Caco-2 (cell line): ENCODE results near the gene THUMPD2. TPM values are rescaled to one million over a fixed set of nuclear protein-coding genes. Genes with fewer than 3 reads are reported as not detected.

Experiments used
- BruUV-seq: library from RNA; stranded (reverse); fragments of 400-500 nt; replicated peaks from 2 replicates; lab custom pipeline; 2021; lab: Mats Ljungman, UMichigan
- CTCF ChIA-PET: fragments of 300-600 bp; sonication (Branson Sonifier 250); formaldehyde crosslinking; loops from one replicate; lab custom pipeline; 2022; ENCODE audit warnings: antibody characterized with exemption; lab: Charles Lee
- POLR2A ChIA-PET: fragments of 300-600 bp; sonication (Branson Sonifier 250); formaldehyde crosslinking; loops from one replicate; lab custom pipeline; 2022; ENCODE audit warnings: antibody characterized with exemption; lab: Charles Lee
- DNase-seq, 2 experiments: peaks; one replicate each; pipeline versions ENCODE4 v3.0.0 to v3.0.0-alpha.2; 2020 to 2022
- H3K27me3 ChIP-seq: replicated peaks from 2 replicates; pipeline ENCODE4 v1.6.0; 2011; ENCODE audit warnings: low read length; ENCODE audit not compliant: control insufficient read depth, insufficient read depth
- H3K36me3 ChIP-seq: 2 replicates; pipeline ENCODE4 v1.5.1; 2011; ENCODE audit warnings: low read length; ENCODE audit not compliant: control insufficient read depth, insufficient read depth
- H3K4me1 ChIP-seq: fragments of 250-450 bp; sonication (Bioruptor Pico); 2 replicates; pipeline ENCODE4 v1.5.1; 2020; ENCODE audit warnings: mild to moderate bottlenecking
- H3K4me3 ChIP-seq: 2 replicates; pipeline ENCODE4 v1.5.1; 2011; ENCODE audit warnings: low read depth, mild to moderate bottlenecking, control low read depth, low read length
- H3K9me3 ChIP-seq: fragments of 250-450 bp; sonication (Bioruptor Pico); 2 replicates; pipeline ENCODE4 v1.5.1; 2020; ENCODE audit warnings: mild to moderate bottlenecking, moderate library complexity
- H3K27ac Mint-ChIP-seq: one replicate; pipeline ENCODE4 v1.8.0; 2022; ENCODE audit warnings: mixed read lengths; ENCODE audit not compliant: unreplicated experiment
- H3K27me3 Mint-ChIP-seq: one replicate; pipeline ENCODE4 v1.8.0; 2022; ENCODE audit warnings: mixed read lengths; ENCODE audit not compliant: insufficient read depth, unreplicated experiment
- H3K36me3 Mint-ChIP-seq: one replicate; pipeline ENCODE4 v1.8.0; 2022; ENCODE audit warnings: mild to moderate bottlenecking, mixed read lengths; ENCODE audit not compliant: insufficient read depth, unreplicated experiment
- H3K4me1 Mint-ChIP-seq: one replicate; pipeline ENCODE4 v1.8.0; 2022; ENCODE audit warnings: low read depth, mixed read lengths; ENCODE audit not compliant: unreplicated experiment
- H3K4me3 Mint-ChIP-seq: one replicate; pipeline ENCODE4 v1.8.0; 2022; ENCODE audit warnings: mild to moderate bottlenecking, moderate library complexity, mixed read lengths; ENCODE audit not compliant: unreplicated experiment
- H3K9me3 Mint-ChIP-seq: one replicate; pipeline ENCODE4 v1.8.0; 2022; ENCODE audit warnings: mixed read lengths; ENCODE audit not compliant: unreplicated experiment
- intact Hi-C: fragments of 100-400 bp; cut with micrococcal nuclease; formaldehyde crosslinking; loops from one replicate; pipeline ENCODE4 v1.10.0; 2022; ENCODE audit not compliant: unreplicated experiment
- total RNA-seq: library from RNA; stranded (reverse); gene quantifications from 2 replicates; pipeline ENCODE4 v1.2.3, GENCODE V29; 2022
- TF ChIP-seq, protein P1 (sequence below), 2 experiments: fragments of 200-600 bp in 1 of 2; IDR thresholded peaks; 1 replicate in 1 of 2; 2 replicates in 1 of 2; pipeline versions ENCODE4 v1.5.1 to v1.8.0; 2011 to 2022; ENCODE audit warnings: antibody characterized with exemption in 1 of 2, control low read depth in 1 of 2, inconsistent platforms in 1 of 2, low read depth in 1 of 2, low read length in 1 of 2, mild to moderate bottlenecking in 1 of 2, moderate library complexity in 1 of 2; ENCODE audit not compliant: insufficient read depth in 1 of 2, severe bottlenecking in 1 of 2, unreplicated experiment in 1 of 2

THUMPD2 gene
- total RNA-seq, 1 experiment from 2014 or later = 13.8 TPM

DNA sequence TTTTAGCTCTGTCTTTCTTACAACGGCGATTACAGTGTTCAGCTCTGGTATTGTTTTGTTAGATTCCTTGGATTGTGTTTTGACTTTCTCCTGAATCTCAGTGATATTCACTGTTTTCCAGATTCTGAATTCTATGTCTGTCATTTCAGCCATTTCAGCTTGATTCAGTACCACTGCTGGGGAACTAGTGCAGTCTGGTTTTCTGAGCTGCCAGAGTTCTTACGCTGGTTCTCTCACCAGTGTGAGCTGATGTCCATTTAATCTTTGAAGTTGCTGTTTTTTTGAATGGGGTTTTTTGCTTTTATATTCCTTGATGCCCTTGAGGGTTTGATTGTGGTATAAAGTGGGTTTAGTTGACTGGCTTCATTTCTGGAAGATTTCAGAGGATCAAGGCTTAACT lies 37.4 kb upstream of the THUMPD2 start:
- H3K4me1 ChIP-seq = no peaks in the 10 kb centered on the region
- TF ChIP-seq, protein P1, sequence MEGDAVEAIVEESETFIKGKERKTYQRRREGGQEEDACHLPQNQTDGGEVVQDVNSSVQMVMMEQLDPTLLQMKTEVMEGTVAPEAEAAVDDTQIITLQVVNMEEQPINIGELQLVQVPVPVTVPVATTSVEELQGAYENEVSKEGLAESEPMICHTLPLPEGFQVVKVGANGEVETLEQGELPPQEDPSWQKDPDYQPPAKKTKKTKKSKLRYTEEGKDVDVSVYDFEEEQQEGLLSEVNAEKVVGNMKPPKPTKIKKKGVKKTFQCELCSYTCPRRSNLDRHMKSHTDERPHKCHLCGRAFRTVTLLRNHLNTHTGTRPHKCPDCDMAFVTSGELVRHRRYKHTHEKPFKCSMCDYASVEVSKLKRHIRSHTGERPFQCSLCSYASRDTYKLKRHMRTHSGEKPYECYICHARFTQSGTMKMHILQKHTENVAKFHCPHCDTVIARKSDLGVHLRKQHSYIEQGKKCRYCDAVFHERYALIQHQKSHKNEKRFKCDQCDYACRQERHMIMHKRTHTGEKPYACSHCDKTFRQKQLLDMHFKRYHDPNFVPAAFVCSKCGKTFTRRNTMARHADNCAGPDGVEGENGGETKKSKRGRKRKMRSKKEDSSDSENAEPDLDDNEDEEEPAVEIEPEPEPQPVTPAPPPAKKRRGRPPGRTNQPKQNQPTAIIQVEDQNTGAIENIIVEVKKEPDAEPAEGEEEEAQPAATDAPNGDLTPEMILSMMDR (IDR thresholded peaks at IDR 0.05; ENCODE audit: insufficient read depth in 1 of 2, low read depth in 1 of 2, low read length in 1 of 2, severe bottlenecking in 1 of 2, unreplicated experiment in 1 of 2) = no peak
- no peak overlapping the region for H3K4me3 Mint-ChIP-seq
- H3K36me3 ChIP-seq = no peaks in the 10 kb centered on the region
- ChIA-PET POLR2A (no interaction called here), CTCF (no interaction called here)
- H3K27me3 ChIP-seq = no peaks in the 10 kb centered on the region; the same call in 1 of the 2 replicates
- BruUV-seq = no TSS peak
- no peak for DNase-seq
- H3K27me3 Mint-ChIP-seq = peaks cover 25% of the 10 kb centered on the region
- H3K27ac Mint-ChIP-seq = no peak overlapping the region
- H3K9me3 ChIP-seq = no peaks in the 10 kb centered on the region
- no peaks in the 10 kb centered on the region for H3K9me3 Mint-ChIP-seq
- no peaks in the 10 kb centered on the region for H3K36me3 Mint-ChIP-seq
- no peaks in the 10 kb centered on the region for H3K4me1 Mint-ChIP-seq
- intact Hi-C loops = no loop called here
- no peak overlapping the region for H3K4me3 ChIP-seq

DNA sequence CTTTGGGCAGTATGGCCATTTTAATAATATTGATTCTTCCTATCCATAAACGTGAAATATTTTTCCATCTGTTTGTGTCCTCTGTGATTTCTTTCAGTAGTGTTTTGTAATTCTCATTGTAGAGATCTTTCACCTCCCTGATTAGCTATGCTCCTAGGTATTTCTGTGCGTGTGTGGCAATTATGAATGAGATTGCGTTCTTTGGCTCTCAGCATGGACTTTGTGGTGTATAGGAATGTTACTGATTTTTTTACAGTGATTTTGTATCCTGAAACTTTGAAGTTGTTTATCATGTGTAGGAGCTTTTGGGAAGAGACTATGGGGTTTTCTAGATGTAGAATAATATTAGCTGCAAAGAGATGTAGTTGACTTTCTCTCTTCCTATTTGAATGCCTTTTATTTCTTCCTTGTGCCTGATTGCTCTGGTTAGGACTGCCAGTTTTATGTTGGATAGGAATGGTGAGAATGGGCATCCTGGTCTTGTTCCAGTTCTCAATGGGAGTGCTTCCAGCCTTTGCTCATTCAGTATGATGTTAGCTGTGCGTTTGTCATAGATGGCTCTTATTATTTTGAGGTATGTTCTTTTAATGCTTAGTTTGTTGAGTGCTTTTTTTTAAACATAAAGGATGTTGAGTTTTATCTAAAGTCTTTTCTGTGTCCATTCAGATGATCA lies 27.0 kb upstream of the THUMPD2 start:
- no peak for DNase-seq
- Mint-ChIP-seq H3K27me3 (peaks cover 18% of the 10 kb centered on the region), H3K9me3 (peaks cover 25% of the 10 kb centered on the region), H3K36me3 (no peaks in the 10 kb centered on the region), H3K4me1 (no peaks in the 10 kb centered on the region), H3K27ac (no peak overlapping the region), H3K4me3 (no peak overlapping the region)
- TF ChIP-seq, protein P1 (IDR thresholded peaks at IDR 0.05; ENCODE audit: insufficient read depth in 1 of 2, low read depth in 1 of 2, low read length in 1 of 2, severe bottlenecking in 1 of 2, unreplicated experiment in 1 of 2) = no peak
- BruUV-seq = no TSS peak
- H3K27me3 ChIP-seq = no peaks in the 10 kb centered on the region
- ChIA-PET CTCF (no interaction called here), POLR2A (no interaction called here)
- H3K4me3 ChIP-seq = no peak overlapping the region
- H3K36me3 ChIP-seq = no peaks in the 10 kb centered on the region
- intact Hi-C loops = no loop called here
- H3K4me1 ChIP-seq = no peaks in the 10 kb centered on the region
- peaks cover 12% of the 10 kb centered on the region; the same call in 1 of the 2 replicates for H3K9me3 ChIP-seq

DNA sequence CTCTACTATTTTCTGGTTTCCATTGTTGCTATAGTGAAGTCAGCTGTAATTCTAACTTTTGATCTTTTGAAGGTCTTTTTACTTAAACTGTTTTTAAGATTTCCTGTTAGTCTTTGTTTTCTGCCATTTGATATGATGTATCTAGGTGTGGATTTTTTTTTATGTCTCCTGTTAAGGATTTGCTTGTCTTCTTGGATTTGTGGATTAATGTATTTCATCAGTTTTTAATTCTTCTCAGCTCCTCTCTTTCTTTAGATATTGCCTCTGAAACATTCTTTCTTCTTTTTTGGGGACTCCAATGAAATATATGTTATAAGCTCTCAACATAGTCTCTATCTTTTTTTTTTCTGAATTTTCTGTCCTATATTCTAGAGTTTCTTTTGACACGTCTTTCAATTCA lies 24.8 kb upstream of the THUMPD2 start:
- ChIA-PET POLR2A (no interaction called here), CTCF (no interaction called here)
- DNase-seq = no peak
- Histone ChIP-seq H3K36me3 (no peaks in the 10 kb centered on the region), H3K4me3 (no peak overlapping the region), H3K4me1 (no peaks in the 10 kb centered on the region), H3K9me3 (peaks cover 12% of the 10 kb centered on the region; the same call in 1 of the 2 replicates), H3K27me3 (no peaks in the 10 kb centered on the region)
- TF ChIP-seq, protein P1 (IDR thresholded peaks at IDR 0.05; ENCODE audit: insufficient read depth in 1 of 2, low read depth in 1 of 2, low read length in 1 of 2, severe bottlenecking in 1 of 2, unreplicated experiment in 1 of 2) = no peak
- Mint-ChIP-seq H3K27me3 (peaks cover 24% of the 10 kb centered on the region), H3K4me3 (no peak overlapping the region), H3K27ac (no peak overlapping the region), H3K4me1 (no peaks in the 10 kb centered on the region), H3K9me3 (peaks cover 25% of the 10 kb centered on the region), H3K36me3 (no peaks in the 10 kb centered on the region)
- intact Hi-C loops = no loop called here
- no TSS peak for BruUV-seq
